Sigmoid colon (tissue), 3 donors: Measurements from ENCODE around the gene ASMTL.

Experiments
- CTCF ChIP-seq, 4 experiments: fragments of 450-650 bp in 3 of 4; fragments of 200-600 bp in 1 of 4; IDR thresholded peaks; one replicate each; pipeline ENCODE4 v1.5.1; 2016 to 2019; ENCODE audit warnings: antibody characterized with exemption in 4 of 4, mild to moderate bottlenecking in 3 of 4, moderate library complexity in 2 of 4
- POLR2A ChIP-seq, 2 donors: fragments of 450-650 bp; IDR thresholded peaks; one replicate each; pipeline ENCODE4 v1.6.1; 2016; ENCODE audit warnings: antibody characterized with exemption in 2 of 2, mild to moderate bottlenecking in 2 of 2, moderate library complexity in 2 of 2

- no peak for TF ChIP-seq CTCF (IDR thresholded peaks at IDR 0.05)
- TF ChIP-seq POLR2A (IDR thresholded peaks at IDR 0.05) = no peak
These were observed 11.6 kb upstream of the ASMTL start for GRCh38 chrX:1464041-1464970.
